Measurements from ENCODE around the gene TNFRSF11A. TPM values are rescaled to one million over a fixed set of nuclear protein-coding genes. Genes with fewer than 3 reads are reported as not detected.

Gene TNFRSF11A
- total and polyA plus RNA-seq, 2 experiments from 2014 or later, result 4.1 to 5.6 TPM

GRCh38 chr18:62438402-62438801 lies 113.3 kb downstream of the TNFRSF11A start:
- 97% methylated on average over 12 of the region's 12 CpGs for WGBS (ENCODE audit: low lambda C conversion rate, missing lambda C conversion rate)
- Histone ChIP-seq H3K27me3 (no peaks in the 10 kb centered on the region), H3K27ac (no peak overlapping the region), H3K4me3 (no peak overlapping the region), H4K20me1 (ENCODE audit: insufficient read depth, poor library complexity, severe bottlenecking) (no peaks in the 10 kb centered on the region), H3K36me3 (replicated peaks; ENCODE audit: insufficient read depth, low read depth) (no peaks in the 10 kb centered on the region), H3K4me1 (ENCODE audit: insufficient read depth) (no peaks in the 10 kb centered on the region), H3K4me2 (no peak overlapping the region), H3K79me2 (no peaks in the 10 kb centered on the region), H2AFZ (no peak overlapping the region), H3K9me3 (ENCODE audit: low read depth) (no peaks in the 10 kb centered on the region), H3K9me2 (replicated peaks; ENCODE audit: insufficient read depth) (no peaks in the 10 kb centered on the region)
- DNase-seq (ENCODE audit: low spot score), result no peak
- TF ChIP-seq CTCF (IDR thresholded peaks at IDR 0.05; ENCODE audit: poor library complexity) (no peak), EZH2 (IDR thresholded peaks at IDR 0.05; ENCODE audit: borderline replicate concordance) (no peak), EZH2phosphoT487 (IDR thresholded peaks at IDR 0.05; ENCODE audit: low read depth, severe bottlenecking, unreplicated experiment) (no peak)

- Histone ChIP-seq H4K20me1 (ENCODE audit: insufficient read depth, poor library complexity, severe bottlenecking) (no peaks in the 10 kb centered on the region), H3K4me3 (no peak overlapping the region), H3K4me2 (no peak overlapping the region), H3K4me1 (ENCODE audit: insufficient read depth) (no peaks in the 10 kb centered on the region), H3K9me3 (ENCODE audit: low read depth) (no peaks in the 10 kb centered on the region), H3K27ac (no peak overlapping the region), H2AFZ (no peak overlapping the region), H3K79me2 (no peaks in the 10 kb centered on the region), H3K9me2 (replicated peaks; ENCODE audit: insufficient read depth) (no peaks in the 10 kb centered on the region), H3K36me3 (replicated peaks; ENCODE audit: insufficient read depth, low read depth) (no peaks in the 10 kb centered on the region), H3K27me3 (no peaks in the 10 kb centered on the region)
- WGBS (ENCODE audit: low lambda C conversion rate, missing lambda C conversion rate), result 89% methylated on average over 8 of the region's 8 CpGs
- no peak for DNase-seq (ENCODE audit: low spot score)
- TF ChIP-seq EZH2 (IDR thresholded peaks at IDR 0.05; ENCODE audit: borderline replicate concordance), result no peak
- no peak for TF ChIP-seq CTCF (IDR thresholded peaks at IDR 0.05; ENCODE audit: poor library complexity)
- TF ChIP-seq EZH2phosphoT487 (IDR thresholded peaks at IDR 0.05; ENCODE audit: low read depth, severe bottlenecking, unreplicated experiment), result no peak
Measured at GRCh38 chr18:62438866-62439265, 113.8 kb downstream of the TNFRSF11A start.

Small RNA genes within 50 kb of the gene (small RNA-seq; reads per million reads assigned to genes)
- gene AC100843.2 (not detected), gene RF00019 (not detected)

Other genes starting within 250 kb of the TNFRSF11A start
- gene PIGN, start 138.3 kb upstream of the TNFRSF11A start, total RNA-seq, result 42.9 and 49.2 TPM in 2 replicates
- 18.9 and 25.2 TPM in 2 replicates for gene PIGN, start 138.3 kb upstream of the TNFRSF11A start, polyA plus RNA-seq
- 28.9 and 45.8 TPM in 2 replicates for gene RELCH, start 138.1 kb upstream of the TNFRSF11A start, total RNA-seq
- 8.3 and 9.3 TPM in 2 replicates for gene RELCH, start 138.1 kb upstream of the TNFRSF11A start, polyA plus RNA-seq
- 9.3 and 14.9 TPM in 2 replicates for gene ZCCHC2, start 197.7 kb downstream of the TNFRSF11A start, total RNA-seq
- 3.3 and 5.2 TPM in 2 replicates for gene ZCCHC2, start 197.7 kb downstream of the TNFRSF11A start, polyA plus RNA-seq

Data from hepatocyte (in vitro differentiated cells).